MCF 10A (cell line): ENCODE data around the gene PDHX. TPM values are rescaled to one million over a fixed set of nuclear protein-coding genes. Genes with fewer than 3 reads are reported as not detected.
A peak's percentile ranks its signal among the peaks of the same experiment; 100 is the strongest.

Experiments used
- BruUV-seq: library from RNA; stranded (reverse); fragments of 400-500 nt; replicated peaks from 2 replicates; lab custom pipeline; 2021; lab: Mats Ljungman, UMichigan
- CTCF ChIA-PET: fragments of 300-600 bp; sonication (Branson Sonifier 250); formaldehyde crosslinking; extraction: SDS; loops from one replicate; lab custom pipeline; 2021; ENCODE audit warnings: antibody characterized with exemption, inconsistent platforms; lab: Yijun Ruan, JAX
- POLR2A ChIA-PET: fragments of 300-600, 350-650 bp; sonication (Branson Sonifier 250); formaldehyde crosslinking; extraction: SDS; loops from one replicate; lab custom pipeline; 2020; ENCODE audit warnings: antibody characterized with exemption, inconsistent platforms; lab: Yijun Ruan, JAX
- DNase-seq: peaks from one replicate; pipeline ENCODE4 v3.0.0-alpha.2; 2018; ENCODE audit not compliant: unreplicated experiment
- H3K27ac Mint-ChIP-seq: one replicate; pipeline ENCODE4 v1.8.0; 2022; ENCODE audit warnings: mild to moderate bottlenecking, low read depth, mixed read lengths; ENCODE audit not compliant: unreplicated experiment
- H3K27me3 Mint-ChIP-seq: one replicate; pipeline ENCODE4 v1.8.0; 2022; ENCODE audit warnings: mixed read lengths; ENCODE audit not compliant: insufficient read depth, unreplicated experiment
- H3K36me3 Mint-ChIP-seq: one replicate; pipeline ENCODE4 v1.8.0; 2022; ENCODE audit warnings: mild to moderate bottlenecking, moderate library complexity, mixed read lengths; ENCODE audit not compliant: insufficient read depth, unreplicated experiment
- H3K4me1 Mint-ChIP-seq: one replicate; pipeline ENCODE4 v1.8.0; 2022; ENCODE audit warnings: mixed read lengths; ENCODE audit not compliant: insufficient read depth, unreplicated experiment
- H3K4me3 Mint-ChIP-seq: one replicate; pipeline ENCODE4 v1.8.0; 2022; ENCODE audit warnings: mild to moderate bottlenecking, moderate library complexity, mixed read lengths; ENCODE audit not compliant: unreplicated experiment
- H3K9me3 Mint-ChIP-seq: one replicate; pipeline ENCODE4 v1.8.0; 2022; ENCODE audit warnings: mixed read lengths; ENCODE audit not compliant: unreplicated experiment
- intact Hi-C: fragments of 100-400 bp; cut with micrococcal nuclease; formaldehyde crosslinking; loops from 2 replicates; pipeline ENCODE4 v1.14.1; 2022
- total RNA-seq: library from RNA; stranded (reverse); gene quantifications from 2 replicates; pipeline ENCODE4 v1.2.3, GENCODE V29; 2022
- TF ChIP-seq, protein P1 (sequence below): fragments of 200-600 bp; IDR thresholded peaks from one replicate; pipeline ENCODE4 v1.8.0; 2022; ENCODE audit warnings: antibody characterized with exemption, mild to moderate bottlenecking; ENCODE audit not compliant: unreplicated experiment

The PDHX gene
- total RNA-seq, 1 experiment from 2014 or later = 35.9 TPM

- TF ChIP-seq, protein P1, sequence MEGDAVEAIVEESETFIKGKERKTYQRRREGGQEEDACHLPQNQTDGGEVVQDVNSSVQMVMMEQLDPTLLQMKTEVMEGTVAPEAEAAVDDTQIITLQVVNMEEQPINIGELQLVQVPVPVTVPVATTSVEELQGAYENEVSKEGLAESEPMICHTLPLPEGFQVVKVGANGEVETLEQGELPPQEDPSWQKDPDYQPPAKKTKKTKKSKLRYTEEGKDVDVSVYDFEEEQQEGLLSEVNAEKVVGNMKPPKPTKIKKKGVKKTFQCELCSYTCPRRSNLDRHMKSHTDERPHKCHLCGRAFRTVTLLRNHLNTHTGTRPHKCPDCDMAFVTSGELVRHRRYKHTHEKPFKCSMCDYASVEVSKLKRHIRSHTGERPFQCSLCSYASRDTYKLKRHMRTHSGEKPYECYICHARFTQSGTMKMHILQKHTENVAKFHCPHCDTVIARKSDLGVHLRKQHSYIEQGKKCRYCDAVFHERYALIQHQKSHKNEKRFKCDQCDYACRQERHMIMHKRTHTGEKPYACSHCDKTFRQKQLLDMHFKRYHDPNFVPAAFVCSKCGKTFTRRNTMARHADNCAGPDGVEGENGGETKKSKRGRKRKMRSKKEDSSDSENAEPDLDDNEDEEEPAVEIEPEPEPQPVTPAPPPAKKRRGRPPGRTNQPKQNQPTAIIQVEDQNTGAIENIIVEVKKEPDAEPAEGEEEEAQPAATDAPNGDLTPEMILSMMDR = no peak
Observed at GRCh38 chr11:34996958-34997357, 80.5 kb downstream of the PDHX start.

GRCh38 chr11:34997952-34998528 is 81.6 kb downstream of the PDHX start:
- peak overlapping the region; percentile 6 for H3K27ac Mint-ChIP-seq
- H3K27me3 Mint-ChIP-seq = no peaks in the 10 kb centered on the region
- BruUV-seq = no TSS peak
- H3K9me3 Mint-ChIP-seq = no peaks in the 10 kb centered on the region
- H3K36me3 Mint-ChIP-seq = peaks cover 14% of the 10 kb centered on the region
- H3K4me3 Mint-ChIP-seq = no peak overlapping the region
- intact Hi-C loops = loop anchor here (1.0 to 5.0 kb wide), 5 partner anchors 71 to 393 kb away; no protein-coding TSS in a partner anchor
- TF ChIP-seq, protein P1 = peak; percentile 44
- peaks cover 6% of the 10 kb centered on the region for H3K4me1 Mint-ChIP-seq
- POLR2A ChIA-PET = interaction anchor here (0.6 to 1.6 kb wide), 3 partner anchors 11 to 433 kb away, joined by 3 to 8 read pairs (median 4); no protein-coding TSS in a partner anchor
- DNase-seq = peak; percentile 21
- CTCF ChIA-PET = interaction anchor here (0.6 to 1.6 kb wide), 8 partner anchors 8 to 1861 kb away, joined by 3 to 5 read pairs (median 3); no protein-coding TSS in a partner anchor

More at GRCh38 chr11:34996958-34997357, 80.5 kb downstream of the PDHX start:
- Mint-ChIP-seq H3K36me3 (peaks cover 15% of the 10 kb centered on the region), H3K9me3 (no peaks in the 10 kb centered on the region), H3K4me3 (no peak overlapping the region), H3K4me1 (peaks cover 6% of the 10 kb centered on the region), H3K27ac (no peak overlapping the region), H3K27me3 (no peaks in the 10 kb centered on the region)
- no TSS peak for BruUV-seq
- ChIA-PET POLR2A (no interaction called here), CTCF (interaction anchor here (0.6 to 1.6 kb wide), 9 partner anchors 9 to 395 kb away, joined by 3 to 6 read pairs (median 3); no protein-coding TSS in a partner anchor)
- DNase-seq = no peak
- intact Hi-C loops = loop anchor here (5.0 kb wide), 1 partner anchor 70 kb away; no protein-coding TSS in a partner anchor

DNA sequence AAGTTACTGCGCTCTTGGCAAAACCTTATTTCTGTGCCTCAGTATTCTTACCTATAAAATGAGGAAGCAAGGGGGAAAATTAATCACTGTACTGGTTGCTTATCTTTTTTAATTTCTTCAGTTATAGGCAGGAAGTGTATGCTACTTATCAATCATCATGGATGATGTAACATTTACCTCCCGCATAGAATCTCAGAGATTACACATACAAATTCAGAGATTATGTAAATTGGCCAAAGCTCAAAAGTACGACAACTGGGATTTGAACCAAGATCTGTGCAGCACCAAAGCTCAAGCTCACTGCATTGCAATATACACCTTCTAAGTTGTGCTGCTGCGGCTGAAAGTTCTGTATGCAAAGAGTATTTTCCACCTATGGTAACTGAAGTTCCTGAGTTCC is 83.0 kb downstream of the PDHX start:
- no peak for DNase-seq
- H3K36me3 Mint-ChIP-seq = peaks cover 7% of the 10 kb centered on the region
- H3K4me1 Mint-ChIP-seq = peaks cover 6% of the 10 kb centered on the region
- H3K27me3 Mint-ChIP-seq = no peaks in the 10 kb centered on the region
- BruUV-seq = no TSS peak
- no peaks in the 10 kb centered on the region for H3K9me3 Mint-ChIP-seq
- no peak overlapping the region for H3K27ac Mint-ChIP-seq
- ChIA-PET CTCF (interaction anchor here (0.7 to 2.4 kb wide), 7 partner anchors 9 to 261 kb away, joined by 3 to 13 read pairs (median 4); no protein-coding TSS in a partner anchor), POLR2A (interaction anchor here (1.0 to 1.6 kb wide), 2 partner anchors 9 to 140 kb away, joined by 6 to 8 read pairs; partner anchors contain the start of gene CD44)
- intact Hi-C loops = loop anchor here (5.0 kb wide), 1 partner anchor 72 kb away; no protein-coding TSS in a partner anchor
- no peak overlapping the region for H3K4me3 Mint-ChIP-seq
- TF ChIP-seq, protein P1 = no peak

GRCh38 chr11:35003186-35003585 is 86.8 kb downstream of the PDHX start:
- TF ChIP-seq, protein P1 = no peak
- no peak overlapping the region for H3K27ac Mint-ChIP-seq
- H3K36me3 Mint-ChIP-seq = peaks cover 7% of the 10 kb centered on the region
- H3K4me1 Mint-ChIP-seq = peaks cover under 1% of the 10 kb centered on the region
- intact Hi-C loops = loop anchor here (10.0 kb wide), 1 partner anchor 82 kb away; no protein-coding TSS in a partner anchor
- no peaks in the 10 kb centered on the region for H3K27me3 Mint-ChIP-seq
- H3K9me3 Mint-ChIP-seq = no peaks in the 10 kb centered on the region
- no TSS peak for BruUV-seq
- ChIA-PET CTCF (no interaction called here), POLR2A (interaction anchor here (0.7 to 1.5 kb wide), 2 partner anchors 75 to 86 kb away, joined by 3 read pairs; no protein-coding TSS in a partner anchor)
- no peak for DNase-seq
- H3K4me3 Mint-ChIP-seq = no peak overlapping the region
